HEK293T (cell line): ENCODE measurements around the gene IDE.

ENCODE experiments used
- CTCF ChIA-PET: fragments of 350-600 bp; formaldehyde crosslinking; extraction: SDS; loops from one replicate; lab custom pipeline; 2021; ENCODE audit warnings: antibody characterized with exemption, inconsistent platforms; lab: Yijun Ruan, JAX
- POLR2A ChIA-PET: fragments of 350-600 bp; formaldehyde crosslinking; extraction: SDS; loops from one replicate; lab custom pipeline; 2020; ENCODE audit warnings: antibody characterized with exemption, inconsistent platforms; lab: Yijun Ruan, JAX
- DNase-seq: peaks from one replicate; pipeline ENCODE4 v3.0.0; 2012; ENCODE audit warnings: mixed read lengths; ENCODE audit errors: extremely low spot score
- ARNT ChIP-seq: fragments of 450-650 bp; IDR thresholded peaks from 2 replicates; pipeline ENCODE4 v1.6.1; 2017; ENCODE audit warnings: mild to moderate bottlenecking
- BHLHE40 ChIP-seq: fragments of 450-650 bp; IDR thresholded peaks from 2 replicates; pipeline ENCODE4 v1.6.1; 2016; ENCODE audit warnings: mild to moderate bottlenecking, moderate library complexity, borderline replicate concordance
- CTBP1 ChIP-seq: fragments of 450-650 bp; IDR thresholded peaks from 2 replicates; pipeline ENCODE4 v1.6.1; 2016; ENCODE audit warnings: borderline replicate concordance
- ELF4 ChIP-seq: fragments of 450-650 bp; IDR thresholded peaks from 2 replicates; pipeline ENCODE4 v1.6.1; 2017; ENCODE audit warnings: antibody characterized with exemption
- FOXA1 ChIP-seq: fragments of 450-650 bp; IDR thresholded peaks from 2 replicates; pipeline ENCODE4 v1.6.1; 2016; ENCODE audit warnings: mild to moderate bottlenecking
- FOXK2 ChIP-seq: fragments of 450-650 bp; IDR thresholded peaks from 2 replicates; pipeline ENCODE4 v1.6.1; 2016; ENCODE audit warnings: mild to moderate bottlenecking
- FOXM1 ChIP-seq: fragments of 450-650 bp; IDR thresholded peaks from 2 replicates; pipeline ENCODE4 v1.6.1; 2017; ENCODE audit warnings: mild to moderate bottlenecking, borderline replicate concordance
- HDGF ChIP-seq: fragments of 450-650 bp; IDR thresholded peaks from 2 replicates; pipeline ENCODE4 v1.6.1; 2017; ENCODE audit warnings: antibody characterized with exemption, borderline replicate concordance
- L3MBTL2 ChIP-seq: fragments of 450-650 bp; conservative IDR thresholded peaks from 2 replicates; pipeline ENCODE4 v1.6.1; 2016; ENCODE audit warnings: mild to moderate bottlenecking
- LEF1 ChIP-seq: fragments of 450-650 bp; IDR thresholded peaks from 2 replicates; pipeline ENCODE4 v1.6.1; 2017; ENCODE audit warnings: mild to moderate bottlenecking, borderline replicate concordance
- NFRKB ChIP-seq: fragments of 450-650 bp; IDR thresholded peaks from 2 replicates; pipeline ENCODE4 v1.6.1; 2016; ENCODE audit warnings: mild to moderate bottlenecking, moderate library complexity
- SP1 ChIP-seq: fragments of 450-650 bp; IDR thresholded peaks from 2 replicates; pipeline ENCODE4 v1.6.1; 2017
- SUZ12 ChIP-seq: fragments of 450-650 bp; IDR thresholded peaks from 2 replicates; pipeline ENCODE4 v1.6.1; 2016; ENCODE audit warnings: mild to moderate bottlenecking
- TARDBP ChIP-seq: fragments of 450-650 bp; IDR thresholded peaks from 2 replicates; pipeline ENCODE4 v1.6.1; 2016
- ZNF384 ChIP-seq: fragments of 450-650 bp; IDR thresholded peaks from 2 replicates; pipeline ENCODE4 v1.6.1; 2016
- TF ChIP-seq, protein P1 (sequence below): fragments of 450-650 bp; IDR thresholded peaks from 2 replicates; pipeline ENCODE4 v1.6.1; 2016

The IDE gene

DNA sequence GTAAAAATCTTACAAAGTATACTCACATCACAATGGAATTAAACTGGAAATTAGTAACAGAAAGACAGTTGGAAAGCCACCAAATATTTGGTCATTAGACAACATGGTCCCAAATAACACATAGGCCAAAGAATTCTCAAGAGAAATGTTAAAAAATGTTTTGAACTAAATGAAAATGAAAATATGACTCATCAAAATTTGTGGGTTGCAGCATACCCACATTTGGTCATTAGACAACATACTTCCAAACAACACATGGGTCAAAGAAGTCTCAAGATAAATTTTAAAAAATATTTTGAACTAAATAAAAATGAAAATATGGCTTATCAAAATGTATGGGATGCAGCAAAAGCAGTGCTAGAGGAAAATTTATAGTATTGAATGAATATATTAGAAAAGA, 152.3 kb downstream of the IDE start:
- no peak for TF ChIP-seq LEF1
- TF ChIP-seq FOXA1: no peak
- TF ChIP-seq ELF4: no peak
- TF ChIP-seq TARDBP: no peak
- TF ChIP-seq, protein P1, sequence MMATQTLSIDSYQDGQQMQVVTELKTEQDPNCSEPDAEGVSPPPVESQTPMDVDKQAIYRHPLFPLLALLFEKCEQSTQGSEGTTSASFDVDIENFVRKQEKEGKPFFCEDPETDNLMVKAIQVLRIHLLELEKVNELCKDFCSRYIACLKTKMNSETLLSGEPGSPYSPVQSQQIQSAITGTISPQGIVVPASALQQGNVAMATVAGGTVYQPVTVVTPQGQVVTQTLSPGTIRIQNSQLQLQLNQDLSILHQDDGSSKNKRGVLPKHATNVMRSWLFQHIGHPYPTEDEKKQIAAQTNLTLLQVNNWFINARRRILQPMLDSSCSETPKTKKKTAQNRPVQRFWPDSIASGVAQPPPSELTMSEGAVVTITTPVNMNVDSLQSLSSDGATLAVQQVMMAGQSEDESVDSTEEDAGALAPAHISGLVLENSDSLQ: no peak
- no peak for TF ChIP-seq HDGF
- TF ChIP-seq NFRKB: no peak
- TF ChIP-seq BHLHE40: no peak
- no peak for TF ChIP-seq SUZ12
- TF ChIP-seq CTBP1: no peak
- TF ChIP-seq SP1: no peak
- no peak for TF ChIP-seq FOXK2
- no peak for TF ChIP-seq ZNF384
- TF ChIP-seq FOXM1: no peak
- no peak for TF ChIP-seq ARNT
- TF ChIP-seq L3MBTL2: no peak
- ChIA-PET POLR2A (no interaction called here), CTCF (no interaction called here)
- DNase-seq: no peak

DNA sequence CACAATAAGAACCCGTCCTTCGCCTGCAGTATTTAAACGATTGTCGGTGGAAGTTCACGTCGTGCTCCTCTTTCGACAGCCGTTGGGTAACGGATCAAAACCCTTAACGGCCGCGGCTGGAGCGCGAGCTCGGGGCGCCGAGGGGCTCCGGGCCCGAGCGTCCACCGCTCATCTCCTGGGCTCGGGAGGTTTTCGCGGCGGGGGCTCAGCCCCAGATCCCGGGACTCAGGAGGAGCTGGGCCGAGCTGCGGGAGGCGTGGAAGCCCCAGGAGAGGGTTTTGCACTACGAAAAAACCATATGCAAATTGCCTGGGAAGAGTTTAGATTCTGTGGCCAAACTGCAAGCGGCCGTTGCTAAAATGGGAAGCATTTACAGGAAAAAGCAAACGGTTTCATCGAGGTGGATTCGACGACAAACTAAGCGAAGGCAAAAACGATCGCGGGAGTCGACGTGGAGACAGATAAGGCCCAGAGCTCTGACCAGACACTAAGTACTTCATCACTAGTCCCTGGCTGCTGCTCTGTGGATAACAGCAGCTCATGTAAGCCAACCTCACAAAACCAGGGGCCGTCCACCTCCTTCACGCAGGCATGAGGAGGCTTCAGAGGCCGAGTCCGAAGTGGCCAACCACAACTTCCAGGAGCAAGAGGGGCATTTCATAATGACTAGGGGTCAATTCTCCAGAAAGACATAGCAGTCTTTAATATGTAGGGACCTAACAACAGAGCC, 153.2 kb downstream of the IDE start:
- POLR2A ChIA-PET: no interaction called here
- TF ChIP-seq FOXA1 (no peak), CTBP1 (no peak), ZNF384 (no peak), ELF4 (no peak), HDGF (no peak), FOXM1 (no peak), BHLHE40 (no peak)
- DNase-seq: no peak
- CTCF ChIA-PET: interaction anchor here (0.6 kb wide), 1 partner anchor 924 kb away, joined by 5 read pairs; no protein-coding TSS in a partner anchor

GRCh38 chr10:92419740-92420545, 153.9 kb downstream of the IDE start:
- no peak for DNase-seq
- POLR2A ChIA-PET: no interaction called here
- CTCF ChIA-PET: interaction anchor here (0.6 kb wide), 1 partner anchor 923 kb away, joined by 5 read pairs; no protein-coding TSS in a partner anchor
- TF ChIP-seq FOXM1 (no peak), ARNT (no peak), LEF1 (no peak), FOXK2 (no peak), FOXA1 (no peak), NFRKB (no peak), SP1 (no peak), L3MBTL2 (no peak), BHLHE40 (no peak), HDGF (no peak), CTBP1 (no peak), ELF4 (no peak), SUZ12 (no peak), ZNF384 (no peak), TARDBP (no peak)
- TF ChIP-seq, protein P1: no peak

DNA sequence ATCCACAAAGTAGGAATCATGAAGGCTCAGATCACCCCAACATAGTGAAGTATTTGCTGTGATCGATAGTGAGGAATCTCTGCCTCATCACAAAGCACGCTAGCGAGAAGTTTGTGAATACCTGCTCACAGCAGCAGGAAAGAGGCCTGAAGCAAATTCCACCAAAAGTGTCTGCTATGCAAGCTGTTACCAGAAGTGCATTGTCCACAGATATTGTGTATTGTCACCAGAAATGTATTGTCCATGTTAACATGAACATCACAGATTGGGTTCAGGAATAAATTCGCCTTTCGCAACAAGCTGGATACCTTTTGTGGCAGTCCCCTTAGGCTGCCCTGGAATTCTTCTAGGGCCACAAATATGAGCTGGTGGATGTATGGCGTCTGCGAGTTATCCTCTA, 155.0 kb downstream of the IDE start:
- no peak for DNase-seq
- TF ChIP-seq BHLHE40 (no peak), ELF4 (no peak), ARNT (no peak), FOXM1 (no peak), SP1 (no peak), LEF1 (no peak), NFRKB (no peak), SUZ12 (no peak), FOXA1 (no peak), HDGF (no peak), L3MBTL2 (no peak), TARDBP (no peak), ZNF384 (no peak)
- TF ChIP-seq, protein P1: no peak
- POLR2A ChIA-PET: no interaction called here
- CTCF ChIA-PET: no interaction called here

- TF ChIP-seq FOXK2: no peak
- DNase-seq: no peak
- ChIA-PET CTCF (no interaction called here), POLR2A (no interaction called here)
These were observed 155.7 kb downstream of the IDE start for GRCh38 chr10:92418221-92418620.

- TF ChIP-seq L3MBTL2: no peak
- TF ChIP-seq, protein P1: no peak
- TF ChIP-seq SUZ12: no peak
- TF ChIP-seq HDGF: no peak
- no peak for TF ChIP-seq ELF4
- TF ChIP-seq SP1: no peak
- TF ChIP-seq NFRKB: no peak
- POLR2A ChIA-PET: no interaction called here
- DNase-seq: no peak
These were observed 160.4 kb downstream of the IDE start for GRCh38 chr10:92413519-92413918.

More at GRCh38 chr10:92413519-92413918, 160.4 kb downstream of the IDE start:
- CTCF ChIA-PET: no interaction called here
